NCI-H1694 (cell line): ENCODE results near the gene CYLC2.

ENCODE experiments used
- DNase-seq: peaks from one replicate; lab custom pipeline; 2025; lab: John Stamatoyannopoulos, UW

The CYLC2 gene

DNA sequence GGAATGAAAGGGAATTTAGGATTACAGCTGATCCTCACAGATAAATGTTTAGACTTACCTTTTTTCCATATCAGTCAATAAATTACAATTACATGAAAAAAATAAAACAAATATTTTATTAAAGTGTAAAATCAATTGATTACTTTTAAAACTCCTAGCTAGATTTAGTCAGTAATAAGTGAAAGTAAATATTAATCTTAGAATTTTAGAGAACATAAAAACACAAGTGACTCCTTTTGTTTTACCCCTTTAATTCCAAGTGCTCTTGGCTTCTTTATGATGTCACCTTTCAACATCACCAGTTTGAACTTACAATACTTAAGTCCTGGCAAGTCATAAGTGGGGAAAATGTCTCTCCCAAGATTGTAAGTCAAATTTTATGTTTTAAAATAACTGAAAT, at the start of gene CYLC2:
Gene CYLC2, plus strand, starts transcription at position 301 of the 400 bp plus-strand sequence. Its CDS starts 48 bp downstream, at position 349.
- DNase-seq: no peak

- DNase-seq: no peak
Measured at GRCh38 chr9:102950346-102950745, 44.8 kb upstream of the CYLC2 start.

DNA sequence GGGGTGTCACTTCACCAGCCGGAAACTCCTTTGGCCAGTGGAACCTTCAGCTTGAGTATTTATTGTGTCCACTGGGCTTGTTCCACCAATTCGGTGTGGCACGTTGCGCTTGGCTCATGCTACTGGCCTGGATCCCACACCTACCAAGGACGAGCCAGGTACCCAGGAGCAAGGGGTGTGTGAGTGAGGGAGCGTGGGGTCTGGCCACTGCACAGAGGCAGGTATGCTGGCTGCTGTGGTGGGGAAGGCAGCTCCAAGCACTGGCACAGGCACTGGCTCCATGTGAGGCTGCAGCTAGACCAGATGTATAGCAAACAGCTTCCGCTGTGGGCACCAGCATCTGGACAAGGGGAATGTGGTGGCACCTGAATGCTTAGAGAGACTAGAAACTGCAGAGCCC, 28.1 kb upstream of the CYLC2 start:
- DNase-seq: no peak

- no peak for DNase-seq
Measured at GRCh38 chr9:102967979-102968378, 27.2 kb upstream of the CYLC2 start.

DNA sequence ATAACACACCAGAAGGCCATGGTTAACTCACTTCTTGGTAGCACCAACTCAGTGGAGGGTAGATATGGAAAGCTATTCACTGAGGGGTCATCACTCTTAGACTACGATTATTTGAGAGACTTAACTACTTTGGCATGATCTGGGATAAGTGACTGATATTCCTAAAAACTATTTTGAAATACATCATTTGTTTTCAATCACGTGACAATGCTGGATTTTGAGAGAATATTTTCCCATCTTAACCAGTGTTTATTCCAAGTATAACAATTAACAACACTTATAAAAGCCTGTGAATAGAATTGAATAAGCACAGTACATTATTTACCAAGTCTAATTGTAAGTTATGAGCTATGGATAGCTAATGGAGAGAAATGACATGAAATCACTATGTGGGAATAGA, 22.4 kb upstream of the CYLC2 start:
- DNase-seq: no peak

DNA sequence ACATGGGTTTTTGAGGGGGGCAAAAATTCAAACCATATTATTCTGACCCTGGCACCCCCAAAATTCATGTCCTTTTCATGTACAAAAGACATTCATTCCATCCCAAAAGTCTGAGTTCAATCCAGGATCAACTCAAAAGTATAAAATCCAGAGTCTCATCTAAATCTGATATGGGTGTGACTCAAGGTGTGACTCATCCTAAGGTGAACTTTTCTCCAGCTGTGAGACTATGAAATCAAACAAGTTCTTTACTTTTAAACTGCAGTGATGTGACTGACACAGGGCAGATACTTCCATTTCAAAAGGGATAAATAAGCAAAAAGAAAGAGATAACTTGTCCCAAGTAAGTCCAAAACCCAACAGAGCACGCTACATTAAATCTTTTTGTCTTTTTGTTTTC, 20.6 kb upstream of the CYLC2 start:
- no peak for DNase-seq

DNA sequence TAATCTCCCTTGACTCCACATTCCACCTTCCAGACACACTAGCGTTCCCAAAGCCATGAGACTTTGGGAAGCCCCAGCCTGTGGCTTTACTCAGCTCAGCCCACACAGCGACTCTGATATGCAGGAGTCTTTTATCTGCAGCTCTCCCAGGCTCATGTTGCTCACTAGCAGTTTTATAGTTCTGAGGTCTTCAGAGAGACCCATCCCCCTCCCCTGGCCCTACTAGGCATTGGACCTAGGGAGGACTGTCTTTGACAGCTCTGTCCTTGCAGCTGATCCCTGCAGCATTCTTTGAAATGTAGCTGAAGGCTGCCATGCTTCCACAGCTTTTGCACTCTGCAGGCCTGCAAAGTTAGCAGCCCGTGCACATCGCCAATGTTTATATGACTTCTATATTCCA, 19.9 kb upstream of the CYLC2 start:
- DNase-seq: no peak

DNA sequence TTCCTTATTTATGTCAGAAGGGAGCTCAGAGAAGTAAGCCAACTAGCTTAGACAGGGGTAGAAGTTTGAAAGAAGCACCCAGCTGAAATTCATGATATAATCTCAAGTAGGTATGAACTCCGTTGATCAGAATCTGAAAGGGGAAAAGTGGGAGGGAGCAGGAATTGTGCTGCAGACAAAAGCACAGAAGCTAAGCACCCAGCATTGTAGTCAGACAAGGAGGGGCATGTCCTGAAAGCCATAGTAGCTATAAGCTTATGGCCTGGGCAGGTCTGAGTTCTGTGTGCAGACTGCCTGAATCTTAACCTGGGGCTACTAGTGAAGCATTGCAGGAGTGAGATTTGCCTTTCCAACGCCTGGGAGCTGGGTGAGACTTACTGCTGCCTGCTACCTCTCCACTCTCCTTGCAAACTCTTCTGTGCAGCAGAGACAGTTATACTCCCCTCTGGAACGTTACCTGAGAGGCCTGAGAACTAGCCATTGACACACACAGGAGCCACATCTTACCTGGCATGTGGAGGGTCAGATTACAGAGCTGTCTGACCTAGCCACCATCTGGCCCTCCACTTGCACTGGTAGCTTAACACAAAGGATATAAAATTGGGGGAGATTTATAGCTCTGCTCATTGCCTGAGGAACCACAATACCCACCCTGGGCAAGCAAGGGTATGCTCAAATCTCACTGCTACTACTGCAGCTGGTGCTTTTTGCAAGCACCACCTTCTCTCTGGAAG, 9.8 kb upstream of the CYLC2 start:
- no peak for DNase-seq

DNA sequence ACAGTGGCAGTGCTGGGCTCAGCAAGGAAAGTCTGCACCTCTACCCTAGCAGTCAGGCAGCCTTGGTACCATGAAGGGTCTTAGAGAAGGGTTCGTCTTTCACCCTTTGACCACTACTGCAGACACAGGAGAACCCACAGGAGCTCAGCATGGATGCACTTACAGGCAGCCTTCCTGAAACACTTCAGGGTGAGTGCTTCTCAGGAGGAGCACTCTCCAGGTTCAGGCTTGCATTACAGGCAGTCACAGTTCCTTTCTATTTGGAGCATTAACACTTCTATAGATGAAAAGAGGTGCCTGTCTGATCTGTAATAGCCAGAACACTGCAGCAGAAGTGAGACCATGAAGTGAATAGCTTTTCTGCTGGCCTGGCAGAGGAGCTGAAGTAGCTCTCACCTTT, 8.7 kb upstream of the CYLC2 start:
- no peak for DNase-seq

GRCh38 chr9:103003689-103004088, 8.6 kb downstream of the CYLC2 start:
- no peak for DNase-seq

DNA sequence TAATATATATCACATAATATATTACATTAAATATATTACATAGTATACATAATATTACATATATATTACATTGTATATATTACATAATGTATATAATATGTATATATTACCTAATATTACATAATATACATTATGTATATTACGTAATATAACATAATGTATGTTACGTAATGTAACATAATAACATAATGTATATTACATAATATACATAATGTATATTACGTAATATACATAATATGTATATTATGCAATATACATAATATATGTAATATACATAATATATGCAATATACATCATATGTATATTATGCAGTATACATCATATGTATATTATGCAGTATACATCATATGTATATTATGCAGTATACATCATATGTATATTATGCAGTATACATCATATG, 19.1 kb downstream of the CYLC2 start:
- no peak for DNase-seq

DNA sequence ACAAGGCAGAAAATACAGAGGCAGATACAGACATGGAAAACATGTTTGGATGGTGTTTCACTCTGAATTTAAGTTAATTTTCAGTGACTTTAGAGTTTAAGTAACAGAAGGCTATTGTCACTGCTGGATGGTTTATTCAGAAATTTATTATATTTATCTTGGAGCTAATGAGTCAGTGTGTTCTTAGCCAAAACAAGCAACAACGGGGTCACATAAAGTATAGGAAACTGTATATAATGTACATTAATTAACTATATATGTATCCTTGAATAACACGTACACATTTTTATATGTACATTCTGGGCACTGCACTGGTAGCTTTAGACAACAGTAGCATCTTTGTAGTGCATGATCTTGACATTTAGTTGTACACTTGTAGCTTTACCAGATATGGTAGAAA, 30.7 kb downstream of the CYLC2 start:
- no peak for DNase-seq

DNA sequence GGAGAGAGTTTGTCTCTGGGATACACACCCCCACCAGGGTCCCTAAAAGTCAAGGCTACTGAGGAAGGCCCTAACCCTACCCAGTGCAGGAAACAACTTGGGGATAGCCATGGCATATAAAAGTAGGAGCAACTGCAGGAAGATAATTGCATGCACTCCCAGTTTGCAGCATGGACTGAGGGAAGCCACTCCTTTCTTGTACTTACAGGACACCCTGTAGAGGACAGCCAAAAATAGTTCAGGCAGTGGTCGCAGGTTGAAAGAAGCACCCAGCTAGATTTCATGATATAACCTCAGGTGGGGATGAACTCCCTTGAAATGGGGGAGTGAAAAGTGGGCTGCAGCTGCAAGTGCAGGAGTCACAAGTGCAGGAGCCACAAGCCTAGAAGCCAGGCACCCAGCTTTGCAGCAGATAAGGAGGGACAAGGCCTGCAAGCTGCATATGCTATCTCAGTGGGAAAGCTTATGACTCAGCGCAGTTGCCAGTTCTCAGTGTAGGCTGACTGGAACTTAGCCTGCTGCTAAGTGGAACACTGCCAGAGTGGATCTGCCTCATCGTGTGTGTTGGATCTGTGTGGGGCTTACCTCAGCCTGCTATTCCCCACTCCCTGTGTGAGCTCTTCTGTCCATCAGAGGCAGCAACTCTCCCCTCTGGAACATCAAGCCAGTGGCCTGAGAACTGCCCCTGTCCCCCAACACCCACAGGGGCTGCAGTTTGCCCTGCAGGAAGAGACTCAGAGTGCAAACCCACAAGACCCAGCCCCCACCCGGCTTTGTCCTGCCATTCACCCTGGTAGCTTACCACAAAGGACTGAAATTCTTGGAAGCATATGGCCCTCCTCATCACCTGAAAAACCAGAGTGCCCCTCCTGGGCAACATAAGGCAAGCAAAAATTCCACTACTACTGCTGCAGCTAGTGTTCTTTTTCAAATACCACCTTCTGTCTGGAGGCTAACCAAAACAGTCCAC, 42.7 kb downstream of the CYLC2 start:
- no peak for DNase-seq

- no peak for DNase-seq
Measured at GRCh38 chr9:103041961-103042360, 46.8 kb downstream of the CYLC2 start.
